ENCODE measurements around the gene IFT122. TPM values are rescaled to one million over a fixed set of nuclear protein-coding genes. Genes with fewer than 3 reads are reported as not detected.

Gene IFT122
- total and polyA plus RNA-seq, 9 donors: 20.8 to 58.1 (median 45.6) TPM

- WGBS, 3 donors: 95 to 97% (median 97%) methylated on average over 3 of the region's 3 CpGs
- H3K9me3 ChIP-seq: no peaks in the 10 kb centered on the region
- TF ChIP-seq CTCF (IDR thresholded peaks at IDR 0.05): no peak
- no peak for TF ChIP-seq EP300 (IDR thresholded peaks at IDR 0.05)
- no peak for TF ChIP-seq POLR2A (IDR thresholded peaks at IDR 0.05)
- no peak for DNase-seq
- no peaks in the 10 kb centered on the region for H3K36me3 ChIP-seq
- H3K27ac ChIP-seq: no peak overlapping the region
- H3K4me1 ChIP-seq (ENCODE audit: insufficient read depth): no peaks in the 10 kb centered on the region
- H3K4me3 ChIP-seq: no peak overlapping the region
- intact Hi-C loops (cut with DNase I): no loop called here
- H3K27me3 ChIP-seq: no peaks in the 10 kb centered on the region
Observed at GRCh38 chr3:129463094-129463493, 23.1 kb downstream of the IFT122 start.

DNA sequence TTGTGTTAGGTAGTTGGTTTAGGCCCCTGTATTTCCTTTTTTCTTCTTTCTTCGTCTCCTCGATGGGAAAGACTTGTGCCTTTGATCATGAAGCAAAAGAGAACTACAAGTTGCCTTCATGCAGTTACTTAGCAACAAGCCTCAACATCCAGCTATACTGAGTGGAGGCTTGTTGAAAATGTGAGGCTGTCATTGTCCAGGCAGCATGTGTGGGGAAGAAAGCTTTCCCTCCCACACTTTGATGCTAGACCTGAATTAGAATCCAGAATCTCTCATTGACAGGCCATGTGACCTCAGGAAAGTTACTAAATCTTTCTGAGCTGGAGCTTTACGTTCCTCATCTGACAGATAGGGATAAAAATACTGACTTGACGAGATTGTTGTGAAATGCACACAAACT is 23.7 kb downstream of the IFT122 start:
- H3K4me1 ChIP-seq (ENCODE audit: insufficient read depth): no peaks in the 10 kb centered on the region
- DNase-seq: no peak
- H3K27ac ChIP-seq: no peak overlapping the region
- H3K4me3 ChIP-seq: no peak overlapping the region
- intact Hi-C loops (cut with DNase I): no loop called here
- H3K9me3 ChIP-seq: no peaks in the 10 kb centered on the region
- TF ChIP-seq POLR2A (IDR thresholded peaks at IDR 0.05) (no peak), CTCF (IDR thresholded peaks at IDR 0.05) (no peak), EP300 (IDR thresholded peaks at IDR 0.05) (no peak)
- 84 to 88% (median 87%) methylated on average over 4 of the region's 4 CpGs for WGBS, 3 donors
- no peaks in the 10 kb centered on the region for H3K36me3 ChIP-seq
- H3K27me3 ChIP-seq: no peaks in the 10 kb centered on the region

DNA sequence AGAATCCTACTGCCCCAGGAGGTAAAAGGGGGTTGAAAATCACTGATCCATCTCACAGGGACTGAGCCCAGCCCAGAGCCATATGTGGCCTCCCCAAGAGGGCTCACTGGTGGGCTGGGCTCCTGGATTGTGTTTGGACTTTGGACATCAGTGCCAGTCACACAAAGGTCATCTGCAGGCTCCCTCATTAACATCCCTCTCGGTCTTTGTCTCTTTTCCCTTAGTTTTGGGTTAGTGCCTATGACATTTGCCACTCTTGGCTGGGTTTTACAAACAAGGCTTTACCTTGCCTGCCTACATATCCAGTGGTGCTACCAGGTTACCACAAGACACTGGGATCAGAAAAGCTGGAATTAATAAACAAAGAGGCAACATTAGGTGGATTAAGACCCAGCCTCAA is 27.9 kb downstream of the IFT122 start:
- Histone ChIP-seq H3K9me3 (no peaks in the 10 kb centered on the region), H3K36me3 (no peaks in the 10 kb centered on the region), H3K27me3 (no peaks in the 10 kb centered on the region), H3K27ac (no peak overlapping the region), H3K4me1 (ENCODE audit: insufficient read depth) (no peaks in the 10 kb centered on the region), H3K4me3 (no peak overlapping the region)
- no peak for DNase-seq
- no peak for TF ChIP-seq POLR2A (IDR thresholded peaks at IDR 0.05)
- intact Hi-C loops (cut with DNase I): no loop called here
- WGBS, 3 donors: 79 to 95% (median 81%) methylated on average over 1 of the region's 1 CpG

DNA sequence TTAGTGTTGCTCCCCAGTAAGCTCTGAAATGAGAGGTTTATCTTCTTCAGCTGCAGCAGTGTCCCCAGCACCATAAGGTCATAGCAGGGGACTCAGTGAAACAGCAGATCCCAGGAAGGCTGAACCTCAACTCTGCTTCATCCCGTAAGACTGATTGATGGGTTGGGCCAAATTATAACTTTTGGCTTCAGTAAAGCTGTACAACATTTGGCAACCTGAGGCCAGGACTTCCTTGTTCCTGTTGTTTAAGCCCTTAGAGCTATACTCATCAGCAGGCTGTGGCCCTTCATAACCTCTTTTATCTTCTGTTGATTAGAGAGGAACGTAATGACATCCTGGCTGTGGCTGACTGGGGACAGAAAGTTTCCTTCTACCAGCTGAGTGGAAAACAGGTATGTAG is 29.0 kb downstream of the IFT122 start:
- WGBS, 3 donors: 65 to 83% (median 75%) methylated on average over 2 of the region's 2 CpGs

DNA sequence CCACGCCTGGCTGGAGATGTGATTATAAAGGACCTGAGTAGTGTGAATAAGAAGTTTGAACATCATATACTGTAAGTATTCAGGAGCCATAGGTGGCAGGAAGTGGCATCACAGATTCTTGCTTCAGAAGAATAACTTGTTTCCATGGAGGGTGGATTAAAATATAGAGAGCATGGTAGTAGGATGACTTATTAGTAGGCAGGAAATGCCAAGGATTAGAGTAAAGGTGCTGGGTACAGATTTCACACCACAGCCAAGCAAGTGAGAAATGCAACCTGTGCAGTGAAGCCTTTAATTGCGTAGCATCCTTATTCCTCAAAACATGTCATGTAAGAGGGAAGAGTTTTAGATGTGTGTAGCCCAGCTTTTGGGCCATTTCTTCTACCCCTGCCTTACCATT is 30.8 kb downstream of the IFT122 start:
- no peak overlapping the region for H3K27ac ChIP-seq
- peaks cover 2% of the 10 kb centered on the region for H3K4me1 ChIP-seq (ENCODE audit: insufficient read depth)
- H3K9me3 ChIP-seq: no peaks in the 10 kb centered on the region
- H3K36me3 ChIP-seq: no peaks in the 10 kb centered on the region
- H3K4me3 ChIP-seq: no peak overlapping the region
- DNase-seq: no peak
- intact Hi-C loops (cut with DNase I): no loop called here
- no peaks in the 10 kb centered on the region for H3K27me3 ChIP-seq
- TF ChIP-seq CTCF (IDR thresholded peaks at IDR 0.05) (no peak), POLR2A (IDR thresholded peaks at IDR 0.05) (no peak), EP300 (IDR thresholded peaks at IDR 0.05) (no peak)
- WGBS, 3 donors: 95 to 97% (median 96%) methylated on average over 2 of the region's 2 CpGs

More for the DNA sequence above, 29.0 kb downstream of the IFT122 start:
- intact Hi-C loops (cut with DNase I): no loop called here
- DNase-seq: no peak
- H3K4me3 ChIP-seq: no peak overlapping the region
- peaks cover 2% of the 10 kb centered on the region for H3K4me1 ChIP-seq (ENCODE audit: insufficient read depth)
- no peak overlapping the region for H3K27ac ChIP-seq
- H3K9me3 ChIP-seq: no peaks in the 10 kb centered on the region
- no peaks in the 10 kb centered on the region for H3K27me3 ChIP-seq
- TF ChIP-seq EP300 (IDR thresholded peaks at IDR 0.05) (no peak), CTCF (IDR thresholded peaks at IDR 0.05) (no peak), POLR2A (IDR thresholded peaks at IDR 0.05) (no peak)
- no peaks in the 10 kb centered on the region for H3K36me3 ChIP-seq
